SK-N-SH (cell line): Measurements from ENCODE around the gene TBL1XR1.

Experiments used
- EZH2phosphoT487 ChIP-seq: fragments of 200-600 bp; sonication (generic); IDR thresholded peaks from 2 replicates; pipeline ENCODE4 v1.6.1; 2017; ENCODE audit warnings: low read depth, mixed run types, mild to moderate bottlenecking, antibody characterized with exemption, moderate library complexity, borderline replicate concordance
- GABPA ChIP-seq: IDR thresholded peaks from 2 replicates; pipeline ENCODE4 v1.4.0; 2012; ENCODE audit warnings: low read depth, mild to moderate bottlenecking
- MXI1 ChIP-seq: IDR thresholded peaks from 2 replicates; pipeline ENCODE4 v1.6.1; 2012; ENCODE audit warnings: mild to moderate bottlenecking, low read depth, low read length, improper control_type of control experiment
- POLR2AphosphoS5 ChIP-seq: IDR thresholded peaks from 2 replicates; pipeline ENCODE4 v1.6.1; 2012; ENCODE audit warnings: low read depth, low read length
- RAD21 ChIP-seq: IDR thresholded peaks from 2 replicates; pipeline ENCODE4 v1.6.1; 2012; ENCODE audit warnings: mild to moderate bottlenecking, low read length
- RCOR1 ChIP-seq: fragments of 150-350 bp; IDR thresholded peaks from 2 replicates; pipeline ENCODE4 v1.6.1; 2017; ENCODE audit warnings: antibody characterized with exemption, low read length
- RFX5 ChIP-seq: IDR thresholded peaks from 2 replicates; pipeline ENCODE4 v1.6.1; 2012; ENCODE audit warnings: mild to moderate bottlenecking, improper control_type of control experiment, low read length
- SMC3 ChIP-seq: IDR thresholded peaks from 2 replicates; pipeline ENCODE4 v1.6.1; 2012; ENCODE audit warnings: low read depth, low read length, improper control_type of control experiment
- YY1 ChIP-seq: IDR thresholded peaks from 2 replicates; pipeline ENCODE4 v1.4.0; 2012; ENCODE audit warnings: low read depth, mild to moderate bottlenecking
- TF ChIP-seq, protein P1 (sequence below): IDR thresholded peaks from 2 replicates; pipeline ENCODE4 v1.4.0; 2012; ENCODE audit warnings: low read depth, borderline replicate concordance
- TF ChIP-seq, protein P2 (sequence below): fragments of 200-600 bp; sonication (generic); IDR thresholded peaks from 2 replicates; pipeline ENCODE4 v1.6.1; 2017; ENCODE audit warnings: antibody characterized with exemption, mild to moderate bottlenecking, moderate library complexity
- TF ChIP-seq, protein P3 (sequence below): IDR thresholded peaks from 2 replicates; pipeline ENCODE4; 2012
- TF ChIP-seq, protein P4 (sequence below): fragments of 150-350 bp; IDR thresholded peaks from 2 replicates; pipeline ENCODE4 v1.6.1; 2017; ENCODE audit warnings: antibody characterized with exemption, low read length, low read depth, borderline replicate concordance

DNA sequence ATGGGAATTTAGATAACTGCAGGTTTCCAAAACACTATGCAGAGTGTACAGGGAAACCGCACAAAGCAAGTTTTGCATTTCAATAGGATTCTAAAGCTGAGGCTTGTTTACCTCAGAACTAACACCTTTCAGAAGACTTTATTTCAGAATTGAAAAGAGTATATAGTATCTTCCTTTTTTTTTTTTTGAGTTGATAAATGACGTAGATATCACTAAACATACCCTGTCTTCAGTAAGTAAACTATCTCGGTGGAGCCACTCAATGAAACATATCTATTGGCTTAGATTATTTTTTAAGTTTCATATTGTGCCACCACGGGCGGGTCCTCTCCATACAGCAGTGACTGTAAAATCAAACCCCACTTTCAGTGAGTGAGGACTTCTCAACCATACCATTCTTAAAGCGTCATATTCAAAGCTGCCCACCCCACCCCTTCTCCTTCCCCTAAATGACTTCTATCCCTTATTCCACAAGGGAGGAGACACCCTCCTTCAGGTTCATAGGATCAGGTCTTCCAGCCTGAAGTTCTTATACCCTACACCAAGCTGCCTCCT is 2.0 kb upstream of the TBL1XR1 start:
- TF ChIP-seq RFX5 (no peak), RAD21 (no peak), POLR2AphosphoS5 (no peak), RCOR1 (no peak), SMC3 (no peak), MXI1 (no peak), GABPA (no peak), EZH2phosphoT487 (no peak), YY1 (no peak)
- TF ChIP-seq, protein P1, sequence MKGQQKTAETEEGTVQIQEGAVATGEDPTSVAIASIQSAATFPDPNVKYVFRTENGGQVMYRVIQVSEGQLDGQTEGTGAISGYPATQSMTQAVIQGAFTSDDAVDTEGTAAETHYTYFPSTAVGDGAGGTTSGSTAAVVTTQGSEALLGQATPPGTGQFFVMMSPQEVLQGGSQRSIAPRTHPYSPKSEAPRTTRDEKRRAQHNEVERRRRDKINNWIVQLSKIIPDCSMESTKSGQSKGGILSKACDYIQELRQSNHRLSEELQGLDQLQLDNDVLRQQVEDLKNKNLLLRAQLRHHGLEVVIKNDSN = no peak
- TF ChIP-seq, protein P2, sequence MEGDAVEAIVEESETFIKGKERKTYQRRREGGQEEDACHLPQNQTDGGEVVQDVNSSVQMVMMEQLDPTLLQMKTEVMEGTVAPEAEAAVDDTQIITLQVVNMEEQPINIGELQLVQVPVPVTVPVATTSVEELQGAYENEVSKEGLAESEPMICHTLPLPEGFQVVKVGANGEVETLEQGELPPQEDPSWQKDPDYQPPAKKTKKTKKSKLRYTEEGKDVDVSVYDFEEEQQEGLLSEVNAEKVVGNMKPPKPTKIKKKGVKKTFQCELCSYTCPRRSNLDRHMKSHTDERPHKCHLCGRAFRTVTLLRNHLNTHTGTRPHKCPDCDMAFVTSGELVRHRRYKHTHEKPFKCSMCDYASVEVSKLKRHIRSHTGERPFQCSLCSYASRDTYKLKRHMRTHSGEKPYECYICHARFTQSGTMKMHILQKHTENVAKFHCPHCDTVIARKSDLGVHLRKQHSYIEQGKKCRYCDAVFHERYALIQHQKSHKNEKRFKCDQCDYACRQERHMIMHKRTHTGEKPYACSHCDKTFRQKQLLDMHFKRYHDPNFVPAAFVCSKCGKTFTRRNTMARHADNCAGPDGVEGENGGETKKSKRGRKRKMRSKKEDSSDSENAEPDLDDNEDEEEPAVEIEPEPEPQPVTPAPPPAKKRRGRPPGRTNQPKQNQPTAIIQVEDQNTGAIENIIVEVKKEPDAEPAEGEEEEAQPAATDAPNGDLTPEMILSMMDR = no peak
- TF ChIP-seq, protein P3, sequence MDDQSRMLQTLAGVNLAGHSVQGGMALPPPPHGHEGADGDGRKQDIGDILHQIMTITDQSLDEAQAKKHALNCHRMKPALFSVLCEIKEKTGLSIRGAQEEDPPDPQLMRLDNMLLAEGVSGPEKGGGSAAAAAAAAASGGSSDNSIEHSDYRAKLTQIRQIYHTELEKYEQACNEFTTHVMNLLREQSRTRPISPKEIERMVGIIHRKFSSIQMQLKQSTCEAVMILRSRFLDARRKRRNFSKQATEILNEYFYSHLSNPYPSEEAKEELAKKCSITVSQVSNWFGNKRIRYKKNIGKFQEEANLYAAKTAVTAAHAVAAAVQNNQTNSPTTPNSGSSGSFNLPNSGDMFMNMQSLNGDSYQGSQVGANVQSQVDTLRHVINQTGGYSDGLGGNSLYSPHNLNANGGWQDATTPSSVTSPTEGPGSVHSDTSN = no peak
- TF ChIP-seq, protein P4, sequence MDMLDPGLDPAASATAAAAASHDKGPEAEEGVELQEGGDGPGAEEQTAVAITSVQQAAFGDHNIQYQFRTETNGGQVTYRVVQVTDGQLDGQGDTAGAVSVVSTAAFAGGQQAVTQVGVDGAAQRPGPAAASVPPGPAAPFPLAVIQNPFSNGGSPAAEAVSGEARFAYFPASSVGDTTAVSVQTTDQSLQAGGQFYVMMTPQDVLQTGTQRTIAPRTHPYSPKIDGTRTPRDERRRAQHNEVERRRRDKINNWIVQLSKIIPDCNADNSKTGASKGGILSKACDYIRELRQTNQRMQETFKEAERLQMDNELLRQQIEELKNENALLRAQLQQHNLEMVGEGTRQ = no peak
